HEK293 (cell line): ENCODE results near the gene MAEA.

Source experiments
- CTCF ChIA-PET: fragments of 350-600 bp; formaldehyde crosslinking; extraction: SDS; loops from one replicate; lab custom pipeline; 2021; ENCODE audit warnings: antibody characterized with exemption; lab: Yijun Ruan, JAX
- POLR2A ChIA-PET: fragments of 300-600 bp; formaldehyde crosslinking; extraction: SDS; loops from one replicate; lab custom pipeline; 2020; ENCODE audit warnings: antibody characterized with exemption, inconsistent platforms; lab: Yijun Ruan, JAX
- H3K27ac ChIP-seq: fragments of 200-500 bp; sonication (Bioruptor generic); 2 replicates; pipeline ENCODE4 v1.5.1; 2014; ENCODE audit warnings: low read depth, low read length, control low read depth, inconsistent platforms; ENCODE audit errors: extremely low read depth
- H3K36me3 ChIP-seq, 2 experiments: fragments of 200-500 bp in 1 of 2; sonication (Bioruptor generic) in 1 of 2; 1 replicate in 1 of 2; 2 replicates in 1 of 2; pipeline ENCODE4 v1.5.1; 2014 to 2017; ENCODE audit warnings: inconsistent platforms in 2 of 2, low read length in 2 of 2; ENCODE audit not compliant: control insufficient read depth in 2 of 2, insufficient read depth in 1 of 2
- H3K4me1 ChIP-seq: fragments of 200-500 bp; sonication (Bioruptor generic); 2 replicates; pipeline ENCODE4 v1.5.1; 2014; ENCODE audit warnings: mild to moderate bottlenecking, low read length, inconsistent platforms; ENCODE audit not compliant: control insufficient read depth, insufficient read depth
- H3K4me3 ChIP-seq: 2 replicates; pipeline ENCODE4 v1.5.1; 2011; ENCODE audit warnings: low read depth, mild to moderate bottlenecking, control low read depth, low read length, moderate library complexity
- H3K9me3 ChIP-seq: fragments of 200-500 bp; sonication (Bioruptor generic); 2 replicates; pipeline ENCODE4 v1.5.1; 2014; ENCODE audit warnings: low read depth, low read length, inconsistent platforms; ENCODE audit not compliant: control insufficient read depth, insufficient read depth
- BCL11B ChIP-seq: fragments of 450-650 bp; formaldehyde crosslinking; IDR thresholded peaks from 2 replicates; pipeline ENCODE4 v1.5.1; 2016; ENCODE audit warnings: low read depth, missing biosample characterization, missing genetic modification characterization
- HOXA7 ChIP-seq: sonication (generic); formaldehyde crosslinking; IDR thresholded peaks from 2 replicates; pipeline ENCODE4 v1.8.1; 2022; ENCODE audit warnings: missing genetic modification reagents, borderline replicate concordance
- OSR2 ChIP-seq: fragments of 450-650 bp; formaldehyde crosslinking; IDR thresholded peaks from 2 replicates; pipeline ENCODE4 v1.5.1; 2016; ENCODE audit warnings: missing biosample characterization, missing genetic modification characterization
- PRDM6 ChIP-seq: fragments of 450-650 bp; formaldehyde crosslinking; IDR thresholded peaks from 2 replicates; pipeline ENCODE4 v1.5.1; 2017; ENCODE audit warnings: missing biosample characterization, missing genetic modification characterization
- SP2 ChIP-seq: fragments of 450-650 bp; formaldehyde crosslinking; IDR thresholded peaks from 2 replicates; pipeline ENCODE4 v1.5.1; 2016; ENCODE audit warnings: missing biosample characterization, missing genetic modification characterization
- ZFP69B ChIP-seq: fragments of 450-650 bp; formaldehyde crosslinking; IDR thresholded peaks from 2 replicates; pipeline ENCODE4 v1.5.1; 2016; ENCODE audit warnings: missing biosample characterization, missing genetic modification characterization
- ZNF112 ChIP-seq: fragments of 450-650 bp; formaldehyde crosslinking; IDR thresholded peaks from 2 replicates; pipeline ENCODE4 v1.5.0; 2017; ENCODE audit warnings: missing biosample characterization, missing genetic modification characterization
- ZNF157 ChIP-seq: fragments of 450-650 bp; formaldehyde crosslinking; IDR thresholded peaks from 2 replicates; pipeline ENCODE4 v1.5.1; 2016; ENCODE audit warnings: missing biosample characterization, missing genetic modification characterization
- ZNF335 ChIP-seq: fragments of 450-650 bp; formaldehyde crosslinking; conservative IDR thresholded peaks from 2 replicates; pipeline ENCODE4 v1.5.1; 2016; ENCODE audit warnings: missing biosample characterization, missing genetic modification characterization
- ZNF350 ChIP-seq: fragments of 450-650 bp; formaldehyde crosslinking; IDR thresholded peaks from 2 replicates; pipeline ENCODE4 v1.5.0; 2017; ENCODE audit warnings: missing biosample characterization, mild to moderate bottlenecking, missing genetic modification characterization
- ZNF391 ChIP-seq: fragments of 450-650 bp; formaldehyde crosslinking; IDR thresholded peaks from 2 replicates; pipeline ENCODE4 v1.5.1; 2016; ENCODE audit warnings: low read depth, missing biosample characterization, missing genetic modification characterization, borderline replicate concordance
- ZNF488 ChIP-seq: fragments of 450-650 bp; formaldehyde crosslinking; IDR thresholded peaks from 2 replicates; pipeline ENCODE4 v1.5.1; 2016; ENCODE audit warnings: missing biosample characterization, missing genetic modification characterization
- ZNF510 ChIP-seq: fragments of 450-650 bp; formaldehyde crosslinking; IDR thresholded peaks from 2 replicates; pipeline ENCODE4 v1.5.1; 2018; ENCODE audit warnings: mild to moderate bottlenecking, missing genetic modification characterization, missing biosample characterization; ENCODE audit not compliant: insufficient replicate concordance
- ZNF571 ChIP-seq: fragments of 450-650 bp; formaldehyde crosslinking; IDR thresholded peaks from 2 replicates; pipeline ENCODE4 v1.5.0; 2017; ENCODE audit warnings: missing biosample characterization, missing genetic modification characterization
- ZNF580 ChIP-seq: fragments of 450-650 bp; formaldehyde crosslinking; IDR thresholded peaks from 2 replicates; pipeline ENCODE4 v1.5.1; 2016; ENCODE audit warnings: missing biosample characterization, missing genetic modification characterization
- ZNF623 ChIP-seq: fragments of 450-650 bp; formaldehyde crosslinking; IDR thresholded peaks from 2 replicates; pipeline ENCODE4 v1.5.1; 2016; ENCODE audit warnings: missing biosample characterization, missing genetic modification characterization
- ZNF629 ChIP-seq: fragments of 450-650 bp; formaldehyde crosslinking; IDR thresholded peaks from 2 replicates; pipeline ENCODE4 v1.5.1; 2017; ENCODE audit warnings: missing biosample characterization, missing genetic modification characterization
- ZNF658 ChIP-seq: fragments of 450-650 bp; formaldehyde crosslinking; IDR thresholded peaks from 2 replicates; pipeline ENCODE4; 2016; ENCODE audit warnings: missing biosample characterization, missing genetic modification characterization
- ZNF692 ChIP-seq: fragments of 450-650 bp; formaldehyde crosslinking; IDR thresholded peaks from 2 replicates; pipeline ENCODE4 v1.5.1; 2016; ENCODE audit warnings: missing biosample characterization, missing genetic modification characterization
- ZNF701 ChIP-seq: fragments of 450-650 bp; formaldehyde crosslinking; IDR thresholded peaks from 2 replicates; pipeline ENCODE4 v1.5.1; 2016; ENCODE audit warnings: missing biosample characterization, missing genetic modification characterization
- ZNF768 ChIP-seq: fragments of 450-650 bp; formaldehyde crosslinking; IDR thresholded peaks from 2 replicates; pipeline ENCODE4 v1.5.1; 2018; ENCODE audit warnings: missing biosample characterization, mild to moderate bottlenecking, missing genetic modification characterization
- ZNF785 ChIP-seq: fragments of 450-650 bp; formaldehyde crosslinking; IDR thresholded peaks from 2 replicates; pipeline ENCODE4 v1.5.1; 2016; ENCODE audit warnings: missing biosample characterization, missing genetic modification characterization
- ZNF837 ChIP-seq: fragments of 450-650 bp; formaldehyde crosslinking; IDR thresholded peaks from 2 replicates; pipeline ENCODE4 v1.5.1; 2016; ENCODE audit warnings: missing biosample characterization, missing genetic modification characterization
- ZSCAN30 ChIP-seq: fragments of 450-650 bp; IDR thresholded peaks from 2 replicates; pipeline ENCODE4 v1.5.1; 2018; ENCODE audit warnings: missing biosample characterization, mild to moderate bottlenecking, missing genetic modification characterization, moderate library complexity
- ZXDB ChIP-seq: fragments of 450-650 bp; formaldehyde crosslinking; IDR thresholded peaks from 2 replicates; pipeline ENCODE4 v1.5.1; 2016; ENCODE audit warnings: missing biosample characterization, missing genetic modification characterization

MAEA gene

GRCh38 chr4:1255151-1255550, 34.5 kb upstream of the MAEA start:
- Histone ChIP-seq H3K27ac (no peak overlapping the region), H3K4me1 (no peaks in the 10 kb centered on the region), H3K9me3 (no peaks in the 10 kb centered on the region), H3K4me3 (no peak overlapping the region)
- TF ChIP-seq ZNF785 = no peak
- TF ChIP-seq ZNF580 (tag by site-specific recombination) = no peak
- TF ChIP-seq ZNF488 (tag by site-specific recombination) = no peak
- TF ChIP-seq ZNF571 (tag by site-specific recombination) = no peak
- no peak for TF ChIP-seq ZFP69B (tag by site-specific recombination)
- no peak for TF ChIP-seq BCL11B (tag by site-specific recombination)
- TF ChIP-seq ZNF701 (tag by site-specific recombination) = no peak
- no peak for TF ChIP-seq ZSCAN30 (tag by site-specific recombination)
- TF ChIP-seq ZNF350 (tag by site-specific recombination) = no peak
- TF ChIP-seq ZNF391 (tag by site-specific recombination) = no peak
- TF ChIP-seq OSR2 (tag by site-specific recombination) = no peak
- TF ChIP-seq ZNF768 (tag by site-specific recombination) = no peak
- no peak for TF ChIP-seq ZNF658 (tag by site-specific recombination)
- TF ChIP-seq, all 188 proteins: peak for 0
- peaks cover 0 to 20% of the 10 kb centered on the region in 2 experiments; a peak in 1 of 3 replicates for H3K36me3 ChIP-seq
- POLR2A ChIA-PET = interaction anchor here (1.0 kb wide), 1 partner anchor 457 kb away, joined by 3 read pairs; the partner anchor contains the start of gene SLBP
- CTCF ChIA-PET = interaction anchor here (1.3 kb wide), 1 partner anchor 13 kb away, joined by 3 read pairs; no protein-coding TSS in a partner anchor

GRCh38 chr4:1255699-1256098, 34.0 kb upstream of the MAEA start:
- TF ChIP-seq PRDM6 (no peak), ZNF623 (tag by site-specific recombination) (no peak), SP2 (tag by site-specific recombination) (no peak), ZNF157 (no peak), ZXDB (tag by site-specific recombination) (no peak), ZNF510 (tag by site-specific recombination) (no peak), HOXA7 (no peak), ZNF692 (no peak), ZNF629 (tag by site-specific recombination) (no peak), ZNF837 (tag by site-specific recombination) (no peak), ZNF335 (no peak), ZNF112 (tag by site-specific recombination) (no peak), ZNF580 (tag by site-specific recombination) (no peak)
- Histone ChIP-seq H3K4me1 (no peaks in the 10 kb centered on the region), H3K4me3 (no peak overlapping the region), H3K9me3 (no peaks in the 10 kb centered on the region), H3K27ac (no peak overlapping the region), H3K36me3 (peaks cover 0 to 16% of the 10 kb centered on the region in 2 experiments; a peak in 1 of 3 replicates)
- POLR2A ChIA-PET = interaction anchor here (1.0 kb wide), 1 partner anchor 457 kb away, joined by 3 read pairs; the partner anchor contains the start of gene SLBP
- CTCF ChIA-PET = interaction anchor here (1.3 kb wide), 1 partner anchor 13 kb away, joined by 3 read pairs; no protein-coding TSS in a partner anchor
